Embryonic facial prominence (tissue), 1 donor: ENCODE data around the gene ACP7.
"Not testable (repeated sequence)": the region's sequence is repeated elsewhere in the genome, so short reads cannot be mapped to it uniquely, and the experiment has no call there.

Experiments used
- DNase-seq: peaks from one replicate; pipeline ENCODE4 v3.0.0-alpha.2; 2016; ENCODE audit errors: extremely low spot score

The ACP7 gene

GRCh38 chr19:39077323-39077722 is 6.8 kb upstream of the ACP7 start:
- DNase-seq, result no peak

GRCh38 chr19:39078436-39079200 is 5.5 kb upstream of the ACP7 start:
- DNase-seq, result no peak

DNA sequence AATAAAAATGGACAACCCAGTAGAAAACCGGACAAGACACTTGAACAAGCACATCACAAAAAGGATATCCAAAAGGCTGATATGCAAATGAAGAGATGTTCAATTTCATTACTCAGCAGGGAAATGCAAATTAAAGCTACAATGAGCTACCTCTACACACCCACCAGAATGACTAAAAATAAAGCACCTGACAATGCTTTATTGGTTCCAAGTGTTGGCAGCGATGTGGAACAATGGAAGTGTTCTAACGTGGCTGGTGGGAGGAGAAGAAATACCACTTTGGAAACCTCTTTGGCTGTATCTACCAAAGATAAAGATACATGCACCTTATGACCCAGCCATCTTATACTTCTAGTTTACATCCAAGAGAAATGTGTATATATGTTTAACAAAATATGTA is 3.7 kb upstream of the ACP7 start:
- DNase-seq, result no peak

DNA sequence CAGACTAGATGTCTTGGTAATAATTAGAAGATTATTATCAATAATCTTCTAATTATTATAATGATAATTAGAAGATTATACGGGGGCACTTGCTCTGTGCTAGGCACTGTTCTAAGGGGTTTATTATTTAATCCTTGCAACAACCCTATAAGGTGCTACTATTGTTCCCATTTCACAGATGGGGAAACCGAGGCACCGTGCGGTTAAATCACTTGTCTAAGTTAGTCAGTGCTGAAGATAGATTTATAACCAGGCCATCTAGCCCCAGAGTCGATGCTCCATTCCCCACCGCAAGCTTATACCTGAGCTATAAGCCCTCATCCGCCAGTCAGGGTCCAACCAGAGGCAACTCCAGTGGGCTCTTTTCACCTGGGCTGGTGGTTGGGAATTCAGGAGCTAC is 2.0 kb upstream of the ACP7 start:
- DNase-seq, result no peak

DNA sequence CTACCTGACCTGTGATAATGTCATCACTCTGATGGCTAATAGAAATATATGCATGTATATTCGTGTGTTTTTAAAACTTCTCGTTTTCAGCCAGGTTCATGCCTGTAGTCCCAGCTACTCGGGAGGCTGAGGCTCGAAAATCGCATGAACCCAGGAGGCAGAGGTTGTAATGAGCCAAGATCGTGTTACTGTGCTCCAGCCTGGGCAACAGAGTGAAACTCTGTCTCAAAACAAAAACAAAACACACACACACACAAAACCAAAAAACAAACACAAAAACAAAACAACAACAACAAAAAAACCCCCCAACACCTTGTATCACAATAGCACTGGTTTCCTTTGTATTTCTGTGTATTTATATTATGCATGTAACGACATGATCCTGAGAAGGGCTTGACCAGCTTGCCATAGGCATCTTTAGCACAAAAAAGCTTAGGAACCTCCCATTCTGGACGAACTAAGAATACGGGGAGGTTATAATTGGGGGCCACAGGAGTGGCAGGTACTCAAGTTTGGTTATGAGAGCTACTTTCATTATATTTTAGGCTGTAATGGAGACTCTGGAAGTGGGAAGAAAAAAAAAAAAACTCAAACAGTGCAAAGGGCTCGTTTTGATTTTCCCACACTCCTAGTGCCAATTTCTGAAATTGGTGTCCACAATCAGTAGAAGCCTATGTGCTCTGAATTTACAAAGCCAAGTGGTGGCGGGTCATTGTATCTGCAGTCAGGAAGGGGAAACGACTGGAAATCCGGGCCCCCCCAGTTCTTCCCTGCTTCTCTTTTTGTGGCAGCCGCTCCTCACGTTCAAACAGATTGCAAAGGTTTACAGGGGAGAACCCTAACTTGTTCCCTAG is 1.2 kb upstream of the ACP7 start:
- DNase-seq, result no peak

- no peak for DNase-seq
Measured at GRCh38 chr19:39083599-39083982, 577 bp upstream of the ACP7 start.

GRCh38 chr19:39084732-39085080 is 538 bp downstream of the ACP7 start:
- DNase-seq, result no peak

- no peak for DNase-seq
Measured at GRCh38 chr19:39085392-39085791, 1.2 kb downstream of the ACP7 start.

DNA sequence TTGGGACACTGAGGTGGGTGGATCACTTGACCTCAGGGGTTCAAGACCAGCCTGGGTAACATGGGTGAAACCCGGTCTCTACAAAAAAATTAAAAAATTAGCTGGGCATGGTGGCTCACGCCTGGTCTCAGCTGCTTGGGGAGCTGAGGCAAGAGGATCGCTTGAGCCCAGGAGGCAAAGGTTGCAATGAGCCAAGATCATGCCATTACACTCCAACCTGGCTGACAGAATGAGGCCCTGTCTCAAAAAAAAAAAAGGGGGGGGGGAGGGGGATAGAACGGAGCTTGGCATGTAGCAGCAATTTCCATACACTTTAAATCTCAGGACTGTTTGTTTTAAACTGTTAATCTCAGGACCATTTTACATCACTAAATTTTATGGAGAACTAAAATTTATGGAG is 2.2 kb downstream of the ACP7 start:
- DNase-seq, result no peak

DNA sequence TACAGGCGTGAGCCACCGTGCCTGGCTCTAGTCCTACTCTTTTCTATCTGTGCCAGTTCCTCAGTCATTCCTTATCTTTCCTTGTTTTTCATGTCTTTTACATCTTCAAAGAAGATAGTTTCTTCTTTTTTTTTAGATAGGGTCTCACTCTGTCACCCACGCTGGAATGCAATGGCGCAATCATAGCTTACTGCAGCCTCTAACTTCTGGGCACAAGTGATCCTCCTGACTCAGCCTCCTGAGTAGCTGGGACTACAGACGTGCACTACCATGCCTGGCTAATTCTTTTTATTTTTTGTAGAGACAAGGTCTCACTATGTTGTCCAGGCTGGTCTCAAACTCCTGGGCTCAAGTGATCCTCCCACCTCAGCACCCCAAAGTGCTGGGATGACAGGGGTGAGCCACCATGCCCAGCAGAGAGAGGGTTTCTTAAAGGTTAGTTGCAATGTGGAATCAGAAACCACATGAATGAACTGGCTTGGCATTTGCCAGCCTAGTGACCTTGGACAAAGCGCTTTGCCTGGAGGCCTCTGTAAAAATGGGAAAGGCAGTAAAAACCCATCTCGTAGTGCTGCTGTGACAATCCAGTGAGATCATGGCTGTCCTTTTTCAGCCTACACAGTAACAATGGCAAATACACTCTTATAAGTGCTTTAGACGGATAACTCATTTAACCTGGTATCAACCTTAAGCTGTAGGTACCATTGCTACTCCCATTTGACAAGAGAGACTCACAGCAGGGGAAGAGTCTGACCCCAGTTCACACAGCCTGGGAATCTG is 3.9 kb downstream of the ACP7 start:
- DNase-seq, result no peak

- not testable (repeated sequence) for DNase-seq
Measured at GRCh38 chr19:39090016-39090415, 5.8 kb downstream of the ACP7 start.

- DNase-seq, result no peak
Measured at GRCh38 chr19:39090881-39091280, 6.7 kb downstream of the ACP7 start.

GRCh38 chr19:39095799-39096540 is 11.8 kb downstream of the ACP7 start:
- not testable (repeated sequence) for DNase-seq

DNA sequence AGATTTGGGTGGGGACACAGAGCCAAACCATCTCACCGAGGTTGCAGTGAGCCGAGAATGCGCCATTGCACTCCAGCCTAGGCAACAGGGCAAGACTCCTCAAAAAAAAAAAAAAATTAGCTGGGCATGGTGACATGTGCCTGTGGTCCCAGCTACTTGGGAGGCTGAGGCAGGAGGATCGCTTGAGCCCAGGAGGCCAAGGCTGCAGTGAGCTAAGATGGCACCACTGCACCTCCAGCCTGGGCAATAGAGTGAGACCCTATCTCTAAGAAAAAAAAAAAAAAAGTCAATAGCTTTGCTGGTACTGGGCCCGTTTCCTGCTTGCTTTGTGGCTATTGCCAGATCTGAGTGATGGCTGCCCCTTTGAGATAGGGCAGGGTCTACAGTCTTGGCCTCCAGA is 13.1 kb downstream of the ACP7 start:
- no peak for DNase-seq

GRCh38 chr19:39097721-39098120 is 13.6 kb downstream of the ACP7 start:
- no peak for DNase-seq

DNA sequence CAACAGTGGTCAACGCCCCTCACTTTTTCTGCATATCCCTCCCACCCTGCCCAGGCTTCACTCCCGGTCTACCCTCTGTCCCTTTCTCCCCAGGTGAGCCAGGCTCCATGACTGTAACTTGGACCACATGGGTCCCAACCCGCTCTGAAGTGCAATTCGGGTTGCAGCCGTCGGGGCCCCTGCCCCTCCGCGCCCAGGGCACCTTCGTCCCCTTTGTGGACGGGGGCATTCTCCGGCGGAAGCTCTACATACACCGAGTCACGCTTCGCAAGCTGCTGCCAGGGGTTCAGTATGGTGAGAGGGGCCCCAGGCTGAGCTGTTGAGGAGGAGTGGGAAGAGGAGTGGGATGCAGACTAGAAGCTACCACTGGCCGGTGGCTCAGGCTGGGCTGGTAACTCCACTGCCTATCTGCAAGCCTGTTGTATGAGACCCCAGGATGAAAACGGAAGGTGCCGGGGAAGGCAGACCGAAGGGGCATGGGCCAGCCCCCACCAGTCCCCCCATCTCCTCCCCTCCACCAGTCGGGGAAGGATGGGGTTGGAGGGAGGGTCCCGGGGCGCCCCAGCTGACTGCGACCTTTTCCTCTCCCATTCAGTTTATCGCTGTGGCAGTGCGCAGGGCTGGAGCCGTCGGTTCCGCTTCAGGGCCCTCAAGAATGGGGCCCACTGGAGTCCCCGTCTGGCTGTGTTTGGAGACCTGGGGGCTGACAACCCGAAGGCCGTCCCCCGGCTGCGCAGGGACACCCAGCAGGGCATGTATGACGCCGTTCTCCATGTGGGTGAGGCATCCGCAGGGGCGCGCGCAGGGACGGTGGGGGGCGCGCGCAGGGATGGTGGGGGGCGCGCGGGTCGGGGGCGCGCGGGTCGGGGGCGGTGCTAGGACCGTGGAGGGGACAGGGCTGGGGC is 14.4 kb downstream of the ACP7 start:
- DNase-seq, result no peak

DNA sequence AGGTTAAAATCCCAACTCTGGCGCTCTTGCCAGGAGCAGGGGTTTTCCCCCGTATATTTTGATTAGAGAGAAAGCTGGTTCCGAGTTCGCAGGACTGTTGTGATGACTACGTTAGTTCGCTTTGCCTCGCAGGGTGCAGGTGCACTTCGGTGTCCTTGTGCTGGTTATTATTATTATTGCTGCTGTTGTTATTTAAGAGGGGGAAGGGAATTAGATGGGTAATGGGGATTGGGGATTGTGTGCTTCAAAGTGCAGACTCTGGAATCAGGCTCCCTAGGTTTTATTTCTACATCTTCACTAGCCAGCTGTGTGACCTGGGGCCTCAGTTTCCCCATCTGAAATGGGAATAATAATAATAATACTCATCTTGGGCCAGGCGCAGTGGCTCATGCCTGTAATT is 15.2 kb downstream of the ACP7 start:
- no peak for DNase-seq

- no peak for DNase-seq
Measured at GRCh38 chr19:39100500-39101166, 16.5 kb downstream of the ACP7 start.

GRCh38 chr19:39103151-39103550 is 19.0 kb downstream of the ACP7 start:
- no peak for DNase-seq

- no peak for DNase-seq
Measured at GRCh38 chr19:39104186-39104596, 20.0 kb downstream of the ACP7 start.
